ENCODE results near the gene PRKAG3. TPM values are rescaled to one million over a fixed set of nuclear protein-coding genes. Genes with fewer than 3 reads are reported as not detected.

Gene PRKAG3
- total RNA-seq, 1 experiment from 2014 or later, result not detected

DNA sequence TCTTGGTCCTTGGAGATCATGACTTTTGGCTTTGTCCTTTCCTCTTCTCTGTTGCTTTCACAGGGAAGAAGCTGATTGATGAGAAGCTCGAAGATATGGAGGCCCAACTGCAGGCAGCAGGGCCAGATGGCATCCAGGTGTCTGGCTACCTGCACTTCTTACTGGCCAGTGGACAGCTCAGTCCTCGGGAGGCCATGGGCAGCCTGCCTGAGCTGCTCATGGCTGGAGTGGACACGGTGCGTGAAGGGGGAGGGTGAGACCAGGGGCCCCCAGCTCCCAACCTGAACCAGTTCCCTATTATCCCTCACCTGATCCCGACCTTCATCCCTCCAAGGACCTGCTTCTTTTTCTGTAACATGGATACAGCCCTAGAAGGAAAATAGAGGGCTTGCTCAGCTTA, 18.7 kb downstream of the PRKAG3 start (continued):
- no peak for TF ChIP-seq EMX1 (CRISPR knock-in tag; IDR thresholded peaks at IDR 0.05)

- no peaks in the 10 kb centered on the region for H3K27me3 Mint-ChIP-seq (ENCODE audit: low read depth)
- H3K27ac Mint-ChIP-seq, result no peak overlapping the region
- DNase-seq (ENCODE audit: low spot score) (no peak), ATAC-seq (no peak)
- H3K36me3 Mint-ChIP-seq, result no peaks in the 10 kb centered on the region
- H3K9me3 Mint-ChIP-seq, result no peaks in the 10 kb centered on the region
- no peaks in the 10 kb centered on the region for H3K4me1 Mint-ChIP-seq
- H3K4me3 Mint-ChIP-seq, result no peak overlapping the region
- TF ChIP-seq SMAD4 (CRISPR knock-in tag; IDR thresholded peaks at IDR 0.05), result no peak
- no peak for TF ChIP-seq ETV6 (CRISPR knock-in tag; IDR thresholded peaks at IDR 0.05)
- TF ChIP-seq FOXK1 (CRISPR knock-in tag; IDR thresholded peaks at IDR 0.05), result no peak
- no peak for TF ChIP-seq HMGA2 (CRISPR knock-in tag; IDR thresholded peaks at IDR 0.05)
- CTCF ChIA-PET, result interaction anchor here (0.9 kb wide), 1 partner anchor 102 kb away, joined by 3 read pairs; the partner anchor contains the start of gene TTLL4
- POLR2A ChIA-PET, result no interaction called here
Observed at GRCh38 chr2:218812096-218812815, 19.3 kb downstream of the PRKAG3 start.

DNA sequence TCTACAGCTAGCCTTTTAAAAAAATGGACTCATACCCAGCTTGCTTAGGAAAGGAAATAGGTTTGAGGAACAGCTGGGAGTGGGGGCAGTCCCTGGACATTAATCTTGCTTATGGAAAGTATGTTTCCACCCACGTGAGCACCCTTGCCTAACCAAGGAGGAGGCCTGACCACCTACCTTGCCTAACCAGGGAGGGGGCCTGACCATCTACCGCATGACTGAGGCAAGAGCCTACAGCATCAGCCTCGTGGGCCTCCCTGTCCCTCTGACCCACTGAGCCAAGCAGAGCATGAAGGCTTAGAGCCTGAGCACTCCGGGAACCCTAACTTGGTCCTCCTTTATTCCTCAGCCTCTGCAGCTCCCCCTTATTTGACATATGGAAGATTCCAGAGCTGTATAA, 20.2 kb downstream of the PRKAG3 start:
- ATAC-seq (no peak), DNase-seq (ENCODE audit: low spot score) (no peak)
- TF ChIP-seq MLX (CRISPR knock-in tag; IDR thresholded peaks at IDR 0.05), result no peak
- no peak for TF ChIP-seq E2F4 (CRISPR knock-in tag; IDR thresholded peaks at IDR 0.05; ENCODE audit: borderline replicate concordance, low read depth)
- no peak for TF ChIP-seq CREB1 (CRISPR knock-in tag; IDR thresholded peaks at IDR 0.05)
- TF ChIP-seq, protein P1, sequence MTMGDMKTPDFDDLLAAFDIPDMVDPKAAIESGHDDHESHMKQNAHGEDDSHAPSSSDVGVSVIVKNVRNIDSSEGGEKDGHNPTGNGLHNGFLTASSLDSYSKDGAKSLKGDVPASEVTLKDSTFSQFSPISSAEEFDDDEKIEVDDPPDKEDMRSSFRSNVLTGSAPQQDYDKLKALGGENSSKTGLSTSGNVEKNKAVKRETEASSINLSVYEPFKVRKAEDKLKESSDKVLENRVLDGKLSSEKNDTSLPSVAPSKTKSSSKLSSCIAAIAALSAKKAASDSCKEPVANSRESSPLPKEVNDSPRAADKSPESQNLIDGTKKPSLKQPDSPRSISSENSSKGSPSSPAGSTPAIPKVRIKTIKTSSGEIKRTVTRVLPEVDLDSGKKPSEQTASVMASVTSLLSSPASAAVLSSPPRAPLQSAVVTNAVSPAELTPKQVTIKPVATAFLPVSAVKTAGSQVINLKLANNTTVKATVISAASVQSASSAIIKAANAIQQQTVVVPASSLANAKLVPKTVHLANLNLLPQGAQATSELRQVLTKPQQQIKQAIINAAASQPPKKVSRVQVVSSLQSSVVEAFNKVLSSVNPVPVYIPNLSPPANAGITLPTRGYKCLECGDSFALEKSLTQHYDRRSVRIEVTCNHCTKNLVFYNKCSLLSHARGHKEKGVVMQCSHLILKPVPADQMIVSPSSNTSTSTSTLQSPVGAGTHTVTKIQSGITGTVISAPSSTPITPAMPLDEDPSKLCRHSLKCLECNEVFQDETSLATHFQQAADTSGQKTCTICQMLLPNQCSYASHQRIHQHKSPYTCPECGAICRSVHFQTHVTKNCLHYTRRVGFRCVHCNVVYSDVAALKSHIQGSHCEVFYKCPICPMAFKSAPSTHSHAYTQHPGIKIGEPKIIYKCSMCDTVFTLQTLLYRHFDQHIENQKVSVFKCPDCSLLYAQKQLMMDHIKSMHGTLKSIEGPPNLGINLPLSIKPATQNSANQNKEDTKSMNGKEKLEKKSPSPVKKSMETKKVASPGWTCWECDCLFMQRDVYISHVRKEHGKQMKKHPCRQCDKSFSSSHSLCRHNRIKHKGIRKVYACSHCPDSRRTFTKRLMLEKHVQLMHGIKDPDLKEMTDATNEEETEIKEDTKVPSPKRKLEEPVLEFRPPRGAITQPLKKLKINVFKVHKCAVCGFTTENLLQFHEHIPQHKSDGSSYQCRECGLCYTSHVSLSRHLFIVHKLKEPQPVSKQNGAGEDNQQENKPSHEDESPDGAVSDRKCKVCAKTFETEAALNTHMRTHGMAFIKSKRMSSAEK (CRISPR knock-in tag; IDR thresholded peaks at IDR 0.05; ENCODE audit: borderline replicate concordance), result no peak
- TF ChIP-seq AFF4 (CRISPR knock-in tag; IDR thresholded peaks at IDR 0.05; ENCODE audit: borderline replicate concordance), result no peak
- TF ChIP-seq JUN (CRISPR knock-in tag; IDR thresholded peaks at IDR 0.05), result no peak
- TF ChIP-seq, protein P2, sequence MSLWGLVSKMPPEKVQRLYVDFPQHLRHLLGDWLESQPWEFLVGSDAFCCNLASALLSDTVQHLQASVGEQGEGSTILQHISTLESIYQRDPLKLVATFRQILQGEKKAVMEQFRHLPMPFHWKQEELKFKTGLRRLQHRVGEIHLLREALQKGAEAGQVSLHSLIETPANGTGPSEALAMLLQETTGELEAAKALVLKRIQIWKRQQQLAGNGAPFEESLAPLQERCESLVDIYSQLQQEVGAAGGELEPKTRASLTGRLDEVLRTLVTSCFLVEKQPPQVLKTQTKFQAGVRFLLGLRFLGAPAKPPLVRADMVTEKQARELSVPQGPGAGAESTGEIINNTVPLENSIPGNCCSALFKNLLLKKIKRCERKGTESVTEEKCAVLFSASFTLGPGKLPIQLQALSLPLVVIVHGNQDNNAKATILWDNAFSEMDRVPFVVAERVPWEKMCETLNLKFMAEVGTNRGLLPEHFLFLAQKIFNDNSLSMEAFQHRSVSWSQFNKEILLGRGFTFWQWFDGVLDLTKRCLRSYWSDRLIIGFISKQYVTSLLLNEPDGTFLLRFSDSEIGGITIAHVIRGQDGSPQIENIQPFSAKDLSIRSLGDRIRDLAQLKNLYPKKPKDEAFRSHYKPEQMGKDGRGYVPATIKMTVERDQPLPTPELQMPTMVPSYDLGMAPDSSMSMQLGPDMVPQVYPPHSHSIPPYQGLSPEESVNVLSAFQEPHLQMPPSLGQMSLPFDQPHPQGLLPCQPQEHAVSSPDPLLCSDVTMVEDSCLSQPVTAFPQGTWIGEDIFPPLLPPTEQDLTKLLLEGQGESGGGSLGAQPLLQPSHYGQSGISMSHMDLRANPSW (CRISPR knock-in tag; conservative IDR thresholded peaks at IDR 0.05; ENCODE audit: low read depth), result no peak
- TF ChIP-seq GABPB1 (CRISPR knock-in tag; IDR thresholded peaks at IDR 0.05), result no peak
- CTCF ChIA-PET, result no interaction called here
- no peaks in the 10 kb centered on the region for H3K27me3 Mint-ChIP-seq (ENCODE audit: low read depth)
- H3K4me1 Mint-ChIP-seq, result peaks cover 3% of the 10 kb centered on the region
- POLR2A ChIA-PET, result interaction anchor here (0.6 kb wide), 1 partner anchor 40 kb away, joined by 3 read pairs; no protein-coding TSS in a partner anchor
- H3K36me3 Mint-ChIP-seq, result no peaks in the 10 kb centered on the region
- H3K27ac Mint-ChIP-seq, result no peak overlapping the region
- no peak overlapping the region for H3K4me3 Mint-ChIP-seq
- no peaks in the 10 kb centered on the region for H3K9me3 Mint-ChIP-seq

All from WTC11 (cell line).